Measurements from ENCODE around the gene XPO4. TPM values are rescaled to one million over a fixed set of nuclear protein-coding genes. Genes with fewer than 3 reads are reported as not detected.

Gene XPO4
- total RNA-seq, 1 donor from 2014 or later: 32.0 TPM

GRCh38 chr13:20729633-20730585 is 172.6 kb downstream of the XPO4 start:
- no peak for TF ChIP-seq CTCF (IDR thresholded peaks at IDR 0.05; ENCODE audit: borderline replicate concordance)
- H3K27ac ChIP-seq (replicated peaks): no peak overlapping the region
- peaks cover 16% of the 10 kb centered on the region for H3K36me3 ChIP-seq
- H3K27me3 ChIP-seq (ENCODE audit: low read depth): no peaks in the 10 kb centered on the region
- H3K4me3 ChIP-seq: no peak overlapping the region
- no peak for DNase-seq
- H3K4me1 ChIP-seq: no peaks in the 10 kb centered on the region
- intact Hi-C loops (cut with micrococcal nuclease): no loop called here
- no peaks in the 10 kb centered on the region for H3K9me3 ChIP-seq (replicated peaks)

GRCh38 chr13:20728579-20729311 is 173.8 kb downstream of the XPO4 start:
- Histone ChIP-seq H3K27ac (replicated peaks) (no peak overlapping the region), H3K9me3 (replicated peaks) (no peaks in the 10 kb centered on the region), H3K4me3 (no peak overlapping the region), H3K27me3 (ENCODE audit: low read depth) (no peaks in the 10 kb centered on the region), H3K4me1 (no peaks in the 10 kb centered on the region), H3K36me3 (peaks cover 16% of the 10 kb centered on the region)
- TF ChIP-seq CTCF (IDR thresholded peaks at IDR 0.05; ENCODE audit: borderline replicate concordance): no peak
- DNase-seq: no peak
- intact Hi-C loops (cut with micrococcal nuclease): no loop called here

- Histone ChIP-seq H3K36me3 (peaks cover 16% of the 10 kb centered on the region), H3K9me3 (replicated peaks) (no peaks in the 10 kb centered on the region), H3K27me3 (ENCODE audit: low read depth) (no peaks in the 10 kb centered on the region), H3K4me3 (no peak overlapping the region), H3K27ac (replicated peaks) (no peak overlapping the region), H3K4me1 (no peaks in the 10 kb centered on the region)
- no peak for DNase-seq
- TF ChIP-seq CTCF (IDR thresholded peaks at IDR 0.05; ENCODE audit: borderline replicate concordance): no peak
- intact Hi-C loops (cut with micrococcal nuclease): no loop called here
Measured at GRCh38 chr13:20727856-20728255, 174.7 kb downstream of the XPO4 start.

Other genes with a start within 250 kb of the XPO4 start
- gene IL17D, start 199.0 kb downstream of the XPO4 start, total RNA-seq: 1.2 TPM
- 10.1 TPM for gene EEF1AKMT1, start 128.8 kb downstream of the XPO4 start, total RNA-seq
- gene LATS2, start 158.8 kb upstream of the XPO4 start, total RNA-seq: 20.2 TPM
- gene SAP18, start 237.4 kb upstream of the XPO4 start, total RNA-seq: 281 TPM

Measured in left ventricle myocardium inferior (tissue), 1 donor.